ENCODE measurements around the gene PIPOX. TPM values are rescaled to one million over a fixed set of nuclear protein-coding genes. Genes with fewer than 3 reads are reported as not detected.

Gene PIPOX
- total and polyA plus RNA-seq, 7 donors, result 0.71 to 20.5 (median 8.7) TPM; not detected in 1

- intact Hi-C loops (cut with DNase I), result no loop called here
- H3K27me3 ChIP-seq, result peaks cover 1 to 14% (median 13%) of the 10 kb centered on the region in 3 donors
- WGBS, 2 donors, result 39 to 42% methylated on average over 5 of the region's 5 CpGs
Observed at GRCh38 chr17:28999206-28999605, 43.7 kb upstream of the PIPOX start.

GRCh38 chr17:29000973-29001372 is 42.0 kb upstream of the PIPOX start:
- TF ChIP-seq EP300 (IDR thresholded peaks at IDR 0.05) (no peak), POLR2AphosphoS5 (IDR thresholded peaks at IDR 0.05) (no peak), POLR2A (IDR thresholded peaks at IDR 0.05) (no peak), CTCF (IDR thresholded peaks at IDR 0.05) (no peak)
- intact Hi-C loops (cut with DNase I), result no loop called here
- Histone ChIP-seq H3K4me1 (peaks cover 0 to 9% (median 9%) of the 10 kb centered on the region in 4 donors), H3K27ac (no peak overlapping the region), H3K36me3 (no peaks in the 10 kb centered on the region), H3K4me3 (no peak overlapping the region), H3K27me3 (peaks cover 19 to 31% (median 30%) of the 10 kb centered on the region in 3 donors), H3K9me3 (no peaks in the 10 kb centered on the region)
- no peak for DNase-seq
- 74 to 82% methylated on average over 5 of the region's 5 CpGs for WGBS, 2 donors

More at GRCh38 chr17:28999206-28999605, 43.7 kb upstream of the PIPOX start:
- TF ChIP-seq POLR2A (IDR thresholded peaks at IDR 0.05) (no peak), POLR2AphosphoS5 (IDR thresholded peaks at IDR 0.05) (no peak), EP300 (IDR thresholded peaks at IDR 0.05) (no peak), CTCF (IDR thresholded peaks at IDR 0.05) (no peak)
- no peak overlapping the region for H3K27ac ChIP-seq
- DNase-seq, result no peak
- no peaks in the 10 kb centered on the region for H3K36me3 ChIP-seq
- no peak overlapping the region for H3K4me3 ChIP-seq
- H3K4me1 ChIP-seq, result no peaks in the 10 kb centered on the region
- H3K9me3 ChIP-seq, result no peaks in the 10 kb centered on the region

GRCh38 chr17:29002811-29003210 is 40.1 kb upstream of the PIPOX start:
- 47 to 53% methylated on average over 4 of the region's 4 CpGs for WGBS, 2 donors
- H3K4me3 ChIP-seq, result no peak overlapping the region
- H3K27me3 ChIP-seq, result peaks cover 19 to 48% (median 30%) of the 10 kb centered on the region in 3 donors
- no peak for TF ChIP-seq CTCF (IDR thresholded peaks at IDR 0.05)
- no peak overlapping the region for H3K27ac ChIP-seq
- no peak for DNase-seq
- H3K9me3 ChIP-seq, result no peaks in the 10 kb centered on the region
- peaks cover 0 to 14% (median 12%) of the 10 kb centered on the region in 4 donors for H3K4me1 ChIP-seq
- intact Hi-C loops (cut with DNase I), result no loop called here
- H3K36me3 ChIP-seq, result no peaks in the 10 kb centered on the region

- H3K9me3 ChIP-seq, result no peaks in the 10 kb centered on the region
- peaks cover 19 to 50% (median 30%) of the 10 kb centered on the region in 3 donors for H3K27me3 ChIP-seq
- no peak overlapping the region for H3K27ac ChIP-seq
- no peak for DNase-seq
- H3K4me1 ChIP-seq, result peaks cover 0 to 14% (median 12%) of the 10 kb centered on the region in 4 donors
- no peak overlapping the region for H3K4me3 ChIP-seq
- TF ChIP-seq POLR2A (IDR thresholded peaks at IDR 0.05), result no peak
- no peak for TF ChIP-seq EP300 (IDR thresholded peaks at IDR 0.05)
- TF ChIP-seq POLR2AphosphoS5 (IDR thresholded peaks at IDR 0.05), result no peak
- TF ChIP-seq CTCF (IDR thresholded peaks at IDR 0.05), result no peak
- intact Hi-C loops (cut with DNase I), result no loop called here
- H3K36me3 ChIP-seq, result no peaks in the 10 kb centered on the region
- 73 to 77% methylated on average over 12 of the region's 12 CpGs for WGBS, 2 donors
Observed at GRCh38 chr17:29003289-29003688, 39.7 kb upstream of the PIPOX start.

- Histone ChIP-seq H3K4me3 (no peak overlapping the region), H3K9me3 (no peaks in the 10 kb centered on the region), H3K36me3 (no peaks in the 10 kb centered on the region), H3K27me3 (peaks cover 19 to 54% (median 30%) of the 10 kb centered on the region in 3 donors), H3K27ac (no peak overlapping the region), H3K4me1 (peaks cover 0 to 14% (median 12%) of the 10 kb centered on the region in 4 donors)
- no peak for DNase-seq
- intact Hi-C loops (cut with DNase I), result no loop called here
- TF ChIP-seq EP300 (IDR thresholded peaks at IDR 0.05), result no peak
- TF ChIP-seq POLR2A (IDR thresholded peaks at IDR 0.05), result no peak
- no peak for TF ChIP-seq POLR2AphosphoS5 (IDR thresholded peaks at IDR 0.05)
- no peak for TF ChIP-seq CTCF (IDR thresholded peaks at IDR 0.05)
- 54 to 55% methylated on average over 20 of the region's 20 CpGs for WGBS, 2 donors
Observed at GRCh38 chr17:29004081-29004692, 38.8 kb upstream of the PIPOX start.

Measured in sigmoid colon (tissue), 7 donors.